Hematopoietic multipotent progenitor cell treated with erythropoietin and hydrocortisone succinate and interleukin-3 and kit ligand, for 8 days (in vitro differentiated cells): Measurements from ENCODE around the gene DENND1A.
"Not testable (repeated sequence)": the region's sequence is repeated elsewhere in the genome, so short reads cannot be mapped to it uniquely, and the experiment has no call there.

Source experiments
- DNase-seq: peaks from one replicate; pipeline ENCODE4 v3.0.0-alpha.2; 2015

Gene DENND1A

DNA sequence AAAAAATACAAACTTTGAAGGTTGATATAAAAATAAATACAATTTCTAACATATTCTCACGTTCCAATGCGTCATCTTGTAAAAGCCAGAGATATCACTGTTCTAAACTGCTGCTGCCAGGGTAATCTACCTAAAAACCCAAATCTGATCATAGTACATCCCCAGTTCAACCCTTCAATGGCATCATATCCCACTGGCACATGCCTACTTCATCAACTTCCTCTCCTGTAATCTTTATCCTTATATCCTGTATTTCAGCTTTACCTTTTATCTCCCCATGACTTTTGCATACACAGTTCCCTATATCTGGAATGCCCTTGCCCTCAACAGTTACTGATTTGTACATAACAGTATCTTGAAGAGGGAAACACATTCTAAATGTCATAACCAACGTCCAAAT lies 7.5 kb downstream of the DENND1A start:
- no peak for DNase-seq

DNA sequence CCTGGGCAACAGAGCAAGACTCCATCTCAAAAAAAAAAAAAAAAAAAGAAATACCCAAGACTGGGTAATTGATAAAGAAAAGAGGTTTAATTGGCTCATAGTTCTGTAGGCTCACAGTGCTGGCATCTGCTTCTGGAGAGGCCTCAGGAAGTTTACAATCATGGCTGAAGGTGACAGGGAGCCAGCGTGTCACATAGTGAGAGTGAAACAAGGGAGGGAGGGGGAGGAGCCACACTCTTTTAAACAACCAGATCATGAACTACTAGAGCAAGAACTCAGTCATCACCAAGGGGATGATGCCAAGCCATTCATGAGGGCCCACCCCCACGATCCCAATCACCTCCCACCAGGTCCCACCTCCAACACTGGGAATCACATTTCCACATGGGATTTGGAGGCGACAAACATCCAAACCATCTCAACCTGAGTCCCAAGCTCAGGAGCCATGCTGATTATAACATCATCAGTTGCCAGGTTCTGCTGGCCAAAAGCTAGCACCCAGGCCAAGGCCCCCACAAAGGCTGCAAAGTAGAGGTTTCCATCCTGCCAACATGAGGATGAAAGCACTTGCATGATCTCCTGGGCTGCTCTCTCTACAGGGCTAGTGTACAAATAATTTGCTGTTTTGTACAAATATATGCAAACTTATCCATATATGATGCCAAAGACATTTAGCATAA lies 15.3 kb downstream of the DENND1A start:
- DNase-seq, result no peak

DNA sequence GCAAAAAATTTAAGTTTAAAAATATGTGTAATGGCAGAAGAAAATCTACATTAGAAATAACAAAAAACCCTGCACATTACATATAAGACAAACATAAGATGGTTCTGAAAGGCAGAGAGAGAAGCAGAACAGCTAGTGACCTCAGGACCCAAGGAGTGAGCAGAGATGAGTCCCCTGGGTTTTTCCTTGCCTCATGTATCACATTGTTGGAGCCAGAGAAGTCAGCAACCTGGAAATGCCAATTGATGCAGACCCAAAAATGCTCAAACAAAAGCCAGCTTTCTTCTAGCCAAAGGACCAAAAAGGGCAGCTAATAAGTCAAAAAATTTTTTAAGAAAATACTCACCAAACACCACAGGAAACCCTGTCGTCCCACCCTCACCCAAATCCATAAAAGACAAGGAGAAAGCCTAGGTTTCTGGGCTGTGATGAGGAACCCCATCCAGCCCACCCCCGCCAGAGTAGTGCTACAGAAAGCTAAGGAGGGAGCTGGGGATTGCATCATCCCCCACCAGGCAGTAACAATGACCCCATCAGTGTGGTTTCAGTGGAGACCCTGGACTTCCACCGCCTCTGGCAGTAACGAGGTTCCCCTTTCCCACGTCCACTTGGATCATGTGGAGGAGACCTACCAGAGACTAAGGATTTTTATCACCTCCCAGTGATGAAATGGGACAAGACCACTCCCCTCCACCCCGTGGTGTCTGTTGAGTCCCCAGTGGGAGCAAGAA lies 17.6 kb downstream of the DENND1A start:
- no peak for DNase-seq

DNA sequence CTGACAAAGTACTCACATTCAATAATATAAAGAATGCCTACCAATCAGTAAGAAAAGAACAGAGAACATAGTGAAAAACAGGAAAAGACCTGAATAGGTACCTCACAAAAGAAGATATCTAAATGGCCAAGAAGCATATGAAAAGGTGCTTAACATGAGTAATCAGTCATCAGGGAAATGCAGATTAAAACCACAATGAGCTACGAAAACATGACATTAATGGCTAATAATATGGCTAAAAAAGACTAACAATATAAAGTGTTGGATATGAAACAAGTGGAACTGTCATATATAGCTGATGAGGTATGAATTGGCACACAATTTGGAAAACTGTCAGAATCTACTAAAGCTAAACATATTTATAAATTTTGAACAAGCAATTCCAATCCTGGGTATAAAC lies 18.9 kb downstream of the DENND1A start:
- DNase-seq, result no peak

DNA sequence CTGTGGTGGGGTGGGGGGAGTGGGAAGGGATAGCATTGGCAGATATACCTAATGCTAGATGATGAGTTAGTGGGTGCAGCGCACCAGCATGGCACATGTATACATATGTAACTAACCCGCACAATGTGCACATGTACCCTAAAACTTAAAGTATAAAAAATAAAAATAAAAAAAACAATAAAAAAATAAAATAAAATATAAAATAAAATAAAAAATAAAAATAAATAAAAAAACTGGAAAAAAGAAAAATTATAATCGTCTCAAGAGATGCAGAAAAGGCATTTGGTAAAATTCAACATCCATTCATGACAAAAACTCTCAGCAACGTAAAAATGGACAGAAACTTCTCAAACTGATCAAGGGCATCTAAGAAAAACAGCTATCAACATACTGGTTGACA lies 20.7 kb downstream of the DENND1A start:
- not testable (repeated sequence) for DNase-seq

DNA sequence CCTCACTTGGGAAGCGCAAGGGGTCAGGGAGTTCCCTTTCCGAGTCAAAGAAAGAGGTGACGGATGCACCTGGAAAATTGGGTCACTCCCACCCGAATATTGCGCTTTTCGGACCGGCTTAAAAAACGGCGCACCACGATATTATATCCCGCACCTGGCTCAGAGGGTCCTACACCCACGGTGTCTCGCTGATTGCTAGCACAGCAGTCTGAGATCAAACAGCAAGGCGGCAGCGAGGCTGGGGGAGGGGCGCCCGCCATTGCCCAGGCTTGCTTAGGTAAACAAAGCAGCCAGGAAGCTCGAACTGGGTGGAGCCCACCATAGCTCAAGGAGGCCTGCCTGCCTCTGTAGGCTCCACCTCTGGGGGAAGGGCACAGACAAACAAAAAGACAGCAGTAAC lies 26.4 kb downstream of the DENND1A start:
- not testable (repeated sequence) for DNase-seq

DNA sequence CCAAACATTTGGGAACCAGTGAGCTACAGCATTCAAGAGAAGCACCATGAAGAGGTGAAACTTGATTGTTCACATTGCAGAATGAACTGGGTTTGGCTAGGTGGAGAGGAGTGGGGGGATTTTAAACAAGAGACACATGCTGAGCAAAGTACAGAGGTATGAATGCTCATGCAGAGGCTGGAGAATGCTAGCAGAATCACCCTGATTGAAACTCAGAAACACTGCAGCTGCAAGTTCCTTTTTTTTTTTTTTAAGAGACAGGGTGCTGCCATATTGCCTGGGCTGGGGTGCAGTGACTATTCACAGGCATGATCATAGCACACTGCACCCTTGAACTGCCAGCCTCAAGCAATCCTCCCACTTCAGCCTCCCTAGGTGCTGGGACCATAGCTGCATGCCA lies 35.1 kb downstream of the DENND1A start:
- no peak for DNase-seq

DNA sequence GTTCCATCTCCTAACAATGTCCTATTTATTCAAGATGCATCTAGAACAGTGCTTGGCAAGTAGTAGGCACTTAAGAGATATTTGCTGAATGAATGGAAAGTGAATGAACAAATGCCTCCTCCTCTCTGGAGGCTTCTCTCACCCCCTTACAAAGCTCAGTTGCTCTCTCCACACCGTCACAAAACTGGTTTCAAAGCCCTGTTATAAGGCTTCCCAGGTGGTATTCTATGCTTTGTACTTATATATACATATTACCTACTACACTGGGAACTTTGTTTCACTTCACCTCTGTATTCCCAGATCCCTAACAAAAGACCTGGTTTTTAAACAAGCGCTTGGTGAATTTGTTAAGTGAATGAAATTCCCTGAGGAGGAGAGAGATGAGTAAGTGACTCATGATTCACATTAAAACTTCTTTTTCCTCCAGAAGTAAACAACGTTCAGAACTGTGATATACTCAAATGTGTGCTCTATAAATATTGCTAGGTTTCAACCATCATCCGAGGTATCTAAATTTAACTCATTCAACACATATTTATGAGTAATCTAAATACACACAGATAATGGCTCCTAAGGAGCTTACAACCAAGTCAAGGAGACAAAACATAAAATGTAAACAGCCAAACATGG lies 36.0 kb downstream of the DENND1A start:
- no peak for DNase-seq

DNA sequence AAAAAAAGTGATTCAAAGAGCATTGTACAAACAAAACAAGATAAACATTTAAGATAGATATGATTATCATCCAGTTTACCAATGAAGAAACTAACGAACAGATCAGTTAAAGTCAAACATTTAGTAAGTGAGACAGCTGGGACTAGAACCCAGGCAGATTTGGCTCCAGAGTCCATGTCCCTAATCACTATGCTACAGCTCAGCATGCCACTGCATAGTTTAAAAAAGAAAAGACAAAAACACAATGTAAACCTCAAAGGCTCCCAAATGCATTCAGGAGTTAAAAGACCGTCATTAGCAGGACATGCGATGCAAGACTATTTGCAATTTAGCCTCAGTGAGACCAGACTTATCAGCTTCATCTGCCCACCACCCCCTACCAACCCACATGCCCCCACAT lies 36.8 kb downstream of the DENND1A start:
- DNase-seq, result no peak

DNA sequence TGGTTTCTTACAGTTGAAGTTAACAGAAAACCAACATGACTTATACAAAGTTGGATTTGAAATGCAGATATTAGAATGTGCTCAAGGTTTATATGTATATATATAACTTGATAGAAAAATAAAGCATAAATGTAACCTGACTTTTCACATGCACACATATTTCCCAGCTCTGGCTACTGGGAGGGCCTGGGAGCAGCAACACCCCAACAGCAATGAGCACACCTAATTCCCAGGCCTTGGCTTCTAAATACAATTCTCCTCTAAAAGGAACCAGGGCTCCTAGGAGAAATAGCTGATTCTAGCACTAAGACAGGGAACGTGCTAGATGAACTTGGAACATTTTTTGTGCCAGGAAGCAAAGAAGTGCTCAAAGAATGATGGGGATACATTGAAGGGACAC lies 42.1 kb downstream of the DENND1A start:
- DNase-seq, result no peak

DNA sequence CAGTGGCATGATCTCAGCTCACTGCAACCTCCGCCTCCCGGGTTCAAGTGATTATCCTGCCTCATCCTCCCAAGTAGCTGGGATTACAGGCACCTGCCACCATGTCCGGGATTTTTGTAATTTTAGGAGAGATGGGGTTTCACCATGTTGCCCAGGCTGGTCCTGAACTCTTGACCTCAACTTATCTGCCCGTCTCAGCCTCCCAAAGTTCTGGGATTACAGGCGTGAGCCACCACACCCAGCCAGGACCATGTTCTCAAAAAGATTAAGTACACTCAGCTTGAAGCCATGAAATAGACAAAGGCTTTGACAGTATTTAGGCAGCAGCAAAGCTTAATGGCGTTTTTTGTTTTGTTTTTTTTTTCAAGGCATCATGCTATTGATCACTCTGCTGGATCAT lies 44.1 kb downstream of the DENND1A start:
- peak; percentile 31 for DNase-seq

DNA sequence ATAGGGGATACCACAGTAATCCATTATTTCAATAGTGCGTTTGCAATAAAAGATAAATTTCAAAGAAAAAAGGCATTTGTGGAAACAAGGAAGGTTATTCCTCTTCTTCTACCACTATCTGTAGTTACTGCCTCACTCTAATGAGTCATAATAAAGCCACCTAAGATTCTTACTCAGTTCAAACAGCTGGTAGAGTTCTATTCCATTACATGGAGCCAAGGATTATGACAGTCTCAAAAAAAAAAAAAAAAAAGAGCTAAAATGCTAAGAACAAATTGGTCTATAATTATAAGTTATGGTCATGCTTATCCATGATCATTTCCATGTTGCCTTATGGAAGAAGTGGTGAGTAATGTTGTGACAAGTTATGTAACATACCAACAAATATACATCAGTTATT lies 46.3 kb downstream of the DENND1A start:
- DNase-seq, result no peak

DNA sequence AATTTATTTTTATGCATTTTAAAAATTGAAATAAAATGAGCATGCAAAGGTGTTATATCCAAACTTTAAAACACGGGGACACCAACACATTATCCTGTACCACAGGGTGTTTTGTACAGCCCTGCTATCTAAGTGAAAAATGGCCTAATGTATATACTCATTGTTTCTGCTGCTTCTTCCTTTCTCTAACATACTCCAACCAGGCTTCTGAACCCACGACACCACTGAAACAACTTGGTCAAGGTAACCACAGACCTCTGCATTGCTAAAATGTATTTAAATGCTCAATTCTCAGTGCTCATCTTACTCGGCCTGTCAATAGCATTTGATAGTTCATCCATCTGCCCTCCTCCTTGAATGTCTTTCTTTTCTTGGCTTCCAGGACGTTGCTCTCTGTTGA lies 48.3 kb downstream of the DENND1A start:
- DNase-seq, result no peak

DNA sequence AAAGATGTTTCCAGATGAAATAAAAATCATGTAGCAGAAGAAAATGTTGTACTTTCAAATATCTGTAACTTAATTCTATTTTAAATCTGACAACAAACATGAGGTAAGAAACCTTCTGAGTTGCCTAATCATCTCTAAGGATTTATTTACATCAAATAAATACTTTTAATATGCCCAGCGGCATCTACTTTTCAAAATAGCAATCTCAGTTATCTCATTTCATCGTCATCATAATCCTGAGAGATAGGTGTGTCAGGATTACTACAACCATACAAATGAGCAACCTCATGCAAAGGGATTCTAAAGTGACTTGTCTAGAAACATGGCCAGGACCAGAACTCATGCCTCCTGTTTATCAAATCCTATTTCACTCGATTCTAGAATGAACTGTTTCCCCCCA lies 49.5 kb downstream of the DENND1A start:
- DNase-seq, result no peak

DNA sequence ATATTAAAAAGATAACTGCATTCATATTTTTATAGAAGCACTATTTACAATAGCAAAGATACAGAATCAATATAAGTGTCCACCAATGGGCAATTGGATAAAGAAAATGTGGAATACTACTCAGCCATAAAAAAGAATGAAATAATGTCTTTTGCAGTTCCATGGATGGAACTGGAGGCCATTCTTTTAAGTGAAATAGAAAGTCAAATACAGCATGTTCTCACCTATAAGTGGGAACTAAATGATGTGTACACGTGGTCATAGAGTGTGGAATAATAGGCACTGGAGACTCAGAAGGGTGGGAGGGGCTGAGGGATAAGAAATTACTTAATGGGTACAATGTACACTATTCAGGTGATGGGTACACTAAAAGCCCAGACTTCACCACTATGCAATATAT lies 53.2 kb downstream of the DENND1A start:
- no peak for DNase-seq

DNA sequence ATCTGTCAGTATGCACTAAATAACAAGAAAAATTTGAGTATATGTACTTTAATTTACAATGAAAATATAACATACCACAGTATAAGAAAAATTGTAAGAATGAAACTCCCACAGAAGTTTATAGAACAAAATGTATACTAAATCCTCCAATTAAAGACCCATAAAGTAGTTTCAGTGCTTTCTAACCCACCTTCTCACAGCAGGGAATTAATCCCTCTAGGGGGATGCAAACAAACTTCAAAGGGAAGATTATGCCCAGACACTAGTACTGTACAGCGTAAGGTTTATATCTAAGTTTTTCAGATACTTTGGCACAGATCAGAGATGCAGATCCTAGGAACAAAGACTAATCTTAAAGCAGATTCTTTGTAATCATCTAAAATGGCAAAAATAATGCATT lies 57.2 kb downstream of the DENND1A start:
- DNase-seq, result no peak

DNA sequence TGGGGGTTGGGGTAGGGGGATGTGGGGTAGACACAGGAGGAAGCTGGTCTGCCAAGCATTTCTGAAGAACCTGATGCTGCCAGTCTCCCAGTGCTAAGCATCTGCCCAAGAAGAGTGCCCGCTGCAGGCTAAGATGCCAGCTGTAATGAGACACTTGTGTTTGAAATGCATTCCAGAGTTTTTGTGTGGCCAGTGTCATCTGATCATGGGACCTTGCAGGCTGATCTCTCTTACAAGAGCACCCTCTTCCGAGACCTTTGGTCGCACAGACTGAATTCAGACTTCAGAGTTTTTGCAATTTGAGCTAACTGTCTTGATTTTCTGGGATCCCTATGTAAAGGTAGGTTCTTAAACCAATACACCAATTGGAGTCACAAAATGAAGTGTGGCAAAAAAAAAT lies 58.1 kb downstream of the DENND1A start:
- DNase-seq, result no peak

DNA sequence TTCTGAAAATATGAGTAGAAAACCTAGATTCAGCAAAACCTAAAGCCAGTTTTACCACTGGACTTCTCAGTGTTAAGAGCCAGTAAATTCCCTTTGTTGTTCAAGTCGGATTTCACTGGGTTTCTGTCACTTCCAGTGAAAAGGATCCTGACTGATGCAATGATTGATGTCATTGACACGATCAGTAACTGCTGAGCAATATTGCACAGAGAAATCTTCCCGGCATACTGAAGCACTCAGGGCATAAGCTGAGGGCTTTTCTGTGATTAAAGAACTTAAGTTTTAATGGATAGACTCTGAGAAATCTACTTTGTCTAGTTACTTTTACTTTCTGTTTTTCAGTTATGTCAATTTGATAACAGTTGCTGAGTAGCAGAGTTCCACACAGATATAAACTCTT lies 61.9 kb downstream of the DENND1A start:
- no peak for DNase-seq

DNA sequence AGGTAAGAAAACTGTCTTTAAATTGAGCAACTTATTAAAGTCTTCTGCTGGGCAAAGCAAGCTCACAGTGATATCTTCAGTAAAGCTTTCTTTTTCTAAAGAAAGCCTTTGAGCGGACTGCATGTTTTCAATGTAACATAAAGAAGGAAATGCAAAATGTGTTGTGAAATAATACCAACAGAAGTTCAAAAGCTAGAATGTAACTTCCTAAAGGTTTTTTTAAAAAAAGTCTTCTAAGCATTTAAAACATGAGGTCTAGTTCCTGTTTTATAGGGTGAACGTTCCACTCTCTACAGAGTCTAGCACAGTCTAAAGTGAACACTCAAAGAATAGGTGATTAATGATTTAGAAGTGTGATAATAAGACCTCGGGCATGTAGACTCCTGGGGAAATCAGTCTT lies 62.9 kb downstream of the DENND1A start:
- DNase-seq, result peak; percentile 6

DNA sequence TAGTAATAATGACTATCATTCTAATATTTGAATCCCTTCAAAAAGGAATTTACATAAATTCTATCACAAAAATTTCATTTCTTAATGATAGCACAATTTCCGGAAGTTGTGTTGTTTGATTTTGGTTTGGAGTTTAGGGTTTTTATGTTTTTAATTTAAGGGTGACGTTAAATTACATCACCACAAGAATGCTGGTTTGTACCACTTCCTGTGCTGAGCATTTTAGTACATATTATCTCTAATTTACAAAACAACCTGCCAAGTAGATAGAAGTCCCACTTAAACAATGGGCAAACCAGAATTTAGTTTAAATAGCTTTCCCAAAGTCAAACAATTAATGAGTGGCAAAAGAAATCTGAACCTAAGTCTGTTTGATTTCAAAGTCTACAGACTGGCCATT lies 63.4 kb downstream of the DENND1A start:
- no peak for DNase-seq

DNA sequence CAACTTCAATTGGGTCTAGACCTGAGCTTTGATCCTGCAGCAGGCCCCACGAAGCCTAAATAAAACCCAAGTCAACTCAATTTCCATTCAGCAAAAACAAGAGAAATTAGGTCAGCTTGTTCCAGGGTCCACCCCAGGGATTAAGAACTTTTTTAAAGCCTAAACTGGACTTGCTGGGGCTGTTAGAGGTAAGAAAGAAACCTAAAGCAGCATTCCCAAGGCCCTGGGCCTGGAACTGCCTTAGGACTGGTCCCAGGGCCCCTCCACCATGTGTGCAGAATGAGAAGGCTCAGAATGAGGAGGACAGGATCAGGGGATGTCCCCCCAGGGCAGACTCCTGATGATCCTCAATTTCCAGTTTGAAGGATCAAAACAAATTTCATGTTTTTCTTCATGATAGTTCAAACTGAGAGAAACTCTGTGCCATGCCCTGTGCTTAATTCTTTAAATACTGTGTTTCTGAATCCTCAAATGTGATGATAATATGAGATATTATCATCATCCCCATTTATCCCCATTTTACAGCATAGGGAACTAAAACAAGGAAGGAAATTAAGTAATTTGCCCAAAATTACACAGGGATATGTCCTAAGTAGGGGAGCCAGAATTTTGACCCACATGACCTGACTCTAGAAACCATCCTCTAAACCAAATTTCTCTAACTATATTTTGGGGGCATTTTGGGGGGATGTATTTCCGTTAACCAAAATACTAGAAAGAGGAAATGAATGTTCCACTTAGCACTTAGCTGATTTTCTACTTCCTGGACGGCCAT lies 64.5 kb downstream of the DENND1A start:
- DNase-seq, result no peak

DNA sequence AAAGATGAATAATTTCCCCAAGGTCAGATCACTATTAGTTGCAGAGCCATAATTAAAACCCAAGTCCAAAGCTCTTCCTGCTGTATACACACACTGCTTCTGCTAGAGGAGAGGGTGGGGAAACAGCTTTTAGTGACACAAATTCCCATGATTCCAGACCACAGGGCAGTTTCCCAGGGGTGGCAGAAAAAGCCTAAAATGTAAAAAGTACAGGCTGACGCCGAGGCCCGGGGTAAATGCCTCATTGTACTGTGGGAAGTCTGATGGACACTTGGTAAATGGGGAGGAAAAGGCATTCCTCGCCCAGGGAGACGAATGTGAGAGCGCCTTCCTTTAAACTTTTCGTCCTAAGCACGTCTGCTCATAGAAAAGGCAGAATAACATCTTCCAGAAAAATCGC lies 65.7 kb downstream of the DENND1A start:
- DNase-seq, result no peak

DNA sequence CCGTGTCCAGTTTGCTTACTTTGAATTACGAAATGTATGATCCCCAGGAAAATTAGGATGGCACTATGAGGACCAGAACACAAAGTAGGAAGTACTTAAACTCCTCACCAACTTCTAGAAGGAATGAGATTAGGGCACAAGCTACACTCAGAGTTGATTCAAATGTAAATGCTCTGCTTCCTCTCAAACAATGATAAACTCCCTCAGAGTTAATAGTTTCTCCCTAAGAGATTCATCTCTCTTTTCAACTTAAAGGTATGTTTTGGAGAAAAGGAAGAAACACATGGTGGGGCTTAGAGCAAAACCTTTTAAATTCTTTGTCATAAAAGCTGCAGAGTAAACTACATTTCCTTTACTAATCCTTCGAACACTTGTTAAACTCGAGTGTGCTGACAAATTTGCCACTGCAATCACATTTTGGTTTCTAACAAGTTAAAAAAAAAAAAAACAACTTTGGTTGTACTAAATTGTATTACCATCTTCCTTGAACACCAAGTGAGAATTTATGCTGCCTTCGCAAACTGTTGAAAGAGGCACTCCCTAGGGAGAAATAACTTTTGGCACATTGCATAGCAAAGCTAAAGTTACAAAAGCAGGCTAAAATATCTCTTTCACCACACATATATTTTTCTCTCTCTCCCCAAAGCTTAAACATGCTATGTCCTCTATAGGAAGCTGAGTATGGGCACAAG lies 66.6 kb downstream of the DENND1A start:
- no peak for DNase-seq
